Mucosa of descending colon (tissue), 3 donors: ENCODE data around the gene TSPYL6. TPM values are rescaled to one million over a fixed set of nuclear protein-coding genes. Genes with fewer than 3 reads are reported as not detected.
"Not testable (repeated sequence)": the region's sequence is repeated elsewhere in the genome, so short reads cannot be mapped to it uniquely, and the experiment has no call there.

Source experiments
- ATAC-seq: fragments of 200-7000 bp; cut with Tn5 transposase; one replicate; pipeline ENCODE4 v1.9.1; 2020; ENCODE audit warnings: mild to moderate bottlenecking, moderate library complexity
- DNase-seq, 3 donors: peaks; one replicate each; pipeline ENCODE4 v3.0.0-alpha.2; 2020
- H3K36me3 ChIP-seq: fragments of 200-600 bp; one replicate; pipeline ENCODE4 v1.8.0; 2021; ENCODE audit warnings: low read depth, mild to moderate bottlenecking
- H3K4me1 ChIP-seq: fragments of 200-600 bp; one replicate; pipeline ENCODE4 v1.8.0; 2021; ENCODE audit warnings: low read depth, mild to moderate bottlenecking
- H3K4me3 ChIP-seq: fragments of 200-600 bp; one replicate; pipeline ENCODE4 v1.8.0; 2021; ENCODE audit warnings: mild to moderate bottlenecking
- H3K9me3 ChIP-seq: fragments of 200-600 bp; one replicate; pipeline ENCODE4 v1.8.0; 2021; ENCODE audit warnings: mild to moderate bottlenecking
- intact Hi-C, 2 donors: fragments of 100-400 bp; cut with DNase I in 1 of 2; cut with micrococcal nuclease in 1 of 2; formaldehyde crosslinking; loops; one replicate each; pipeline versions ENCODE4 v1.11.0 to v1.11.1; 2022; cut with DNase I, micrococcal nuclease
- total RNA-seq, 3 donors: library from RNA; stranded (reverse); fragmentation: NEBNext Ultra II Directional in 2 of 3; extraction: Animal tissue kit (Norgen Biotek cat#: 25700) in 2 of 3; gene quantifications; one replicate each; pipeline versions ENCODE4 v1.2.1 to v1.2.4, GENCODE V29; 2021 to 2023
- TF ChIP-seq, protein P1 (sequence below): fragments of 200-600 bp; IDR thresholded peaks from one replicate; pipeline ENCODE4 v1.8.0; 2022; ENCODE audit warnings: antibody characterized with exemption, mild to moderate bottlenecking
- donor health status: DM: no; HTN: no; CAD: no; lungs with moderate emphysema.
- donor health status: DM: no; HTN: no; CAD: no.
- donor health status: DM: no; HTN: yes; CAD: no.

Gene TSPYL6
- total RNA-seq, 3 donors from 2014 or later = not detected

DNA sequence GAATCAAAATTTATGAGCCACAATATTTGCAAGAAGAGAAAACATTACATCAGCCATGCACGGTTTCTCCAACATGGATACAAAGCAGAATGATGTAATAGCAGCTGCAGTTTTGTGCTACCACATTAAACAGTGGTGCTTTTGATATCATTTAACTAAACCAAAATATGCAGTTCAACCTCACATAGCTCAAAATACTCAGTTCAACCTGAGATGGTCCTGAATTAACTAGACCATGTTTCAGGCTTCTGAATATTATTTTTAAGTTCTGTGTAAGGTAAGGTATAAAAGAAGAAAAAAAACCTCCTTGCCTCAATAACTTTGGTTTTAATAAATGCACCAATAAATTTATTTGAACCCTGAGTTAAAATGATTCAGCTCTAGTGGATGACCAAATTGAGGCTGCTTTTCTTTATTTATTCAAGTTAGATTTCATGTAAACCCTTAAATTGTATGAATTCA is 18.8 kb upstream of the TSPYL6 start:
- H3K4me3 ChIP-seq = no peak overlapping the region
- H3K4me1 ChIP-seq = no peaks in the 10 kb centered on the region
- ATAC-seq (no peak), DNase-seq (no peak)
- TF ChIP-seq, protein P1, sequence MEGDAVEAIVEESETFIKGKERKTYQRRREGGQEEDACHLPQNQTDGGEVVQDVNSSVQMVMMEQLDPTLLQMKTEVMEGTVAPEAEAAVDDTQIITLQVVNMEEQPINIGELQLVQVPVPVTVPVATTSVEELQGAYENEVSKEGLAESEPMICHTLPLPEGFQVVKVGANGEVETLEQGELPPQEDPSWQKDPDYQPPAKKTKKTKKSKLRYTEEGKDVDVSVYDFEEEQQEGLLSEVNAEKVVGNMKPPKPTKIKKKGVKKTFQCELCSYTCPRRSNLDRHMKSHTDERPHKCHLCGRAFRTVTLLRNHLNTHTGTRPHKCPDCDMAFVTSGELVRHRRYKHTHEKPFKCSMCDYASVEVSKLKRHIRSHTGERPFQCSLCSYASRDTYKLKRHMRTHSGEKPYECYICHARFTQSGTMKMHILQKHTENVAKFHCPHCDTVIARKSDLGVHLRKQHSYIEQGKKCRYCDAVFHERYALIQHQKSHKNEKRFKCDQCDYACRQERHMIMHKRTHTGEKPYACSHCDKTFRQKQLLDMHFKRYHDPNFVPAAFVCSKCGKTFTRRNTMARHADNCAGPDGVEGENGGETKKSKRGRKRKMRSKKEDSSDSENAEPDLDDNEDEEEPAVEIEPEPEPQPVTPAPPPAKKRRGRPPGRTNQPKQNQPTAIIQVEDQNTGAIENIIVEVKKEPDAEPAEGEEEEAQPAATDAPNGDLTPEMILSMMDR = no peak
- intact Hi-C loops = no loop called here
- no peaks in the 10 kb centered on the region for H3K36me3 ChIP-seq
- H3K9me3 ChIP-seq = no peaks in the 10 kb centered on the region

DNA sequence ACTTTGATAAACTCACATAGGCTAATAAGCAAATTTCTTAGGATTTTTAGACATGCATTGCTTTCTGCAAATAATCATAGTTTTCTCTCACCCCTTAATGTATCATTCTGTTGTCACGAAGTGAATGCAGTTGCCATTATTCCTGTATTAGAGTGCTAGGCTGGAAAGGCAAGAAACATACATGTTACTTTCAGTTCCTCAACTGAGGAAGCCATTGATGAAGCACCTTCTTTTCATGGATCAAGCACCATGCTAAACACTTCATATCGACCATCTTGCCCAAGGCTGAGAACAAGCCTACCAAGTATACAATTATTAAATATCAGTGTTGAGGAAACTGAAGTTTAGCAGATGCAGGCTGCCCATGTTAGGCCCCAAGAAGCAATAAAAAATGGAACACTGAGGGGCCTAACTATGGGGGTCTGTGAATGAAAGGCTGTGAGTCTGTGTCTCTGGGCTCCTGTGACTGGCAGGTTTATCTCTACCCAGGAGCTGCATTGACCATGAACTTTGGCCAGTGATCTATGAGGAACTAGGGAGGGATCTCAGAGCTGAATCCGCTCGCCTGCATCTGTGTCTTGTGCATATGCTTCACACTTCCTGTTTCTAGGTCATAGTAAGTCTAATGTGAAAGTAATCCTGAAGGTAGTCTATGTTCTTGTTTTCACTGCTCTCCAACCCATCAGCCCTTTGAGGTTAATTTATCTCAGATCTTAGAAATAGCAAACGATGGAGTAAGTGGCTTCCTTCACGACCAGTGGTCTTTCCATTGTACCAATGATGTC is 16.0 kb upstream of the TSPYL6 start:
- DNase-seq (no peak), ATAC-seq (peak; percentile 51)
- Histone ChIP-seq H3K4me3 (no peak overlapping the region), H3K9me3 (no peaks in the 10 kb centered on the region), H3K4me1 (no peaks in the 10 kb centered on the region), H3K36me3 (no peaks in the 10 kb centered on the region)
- intact Hi-C loops = no loop called here
- TF ChIP-seq, protein P1 = no peak

DNA sequence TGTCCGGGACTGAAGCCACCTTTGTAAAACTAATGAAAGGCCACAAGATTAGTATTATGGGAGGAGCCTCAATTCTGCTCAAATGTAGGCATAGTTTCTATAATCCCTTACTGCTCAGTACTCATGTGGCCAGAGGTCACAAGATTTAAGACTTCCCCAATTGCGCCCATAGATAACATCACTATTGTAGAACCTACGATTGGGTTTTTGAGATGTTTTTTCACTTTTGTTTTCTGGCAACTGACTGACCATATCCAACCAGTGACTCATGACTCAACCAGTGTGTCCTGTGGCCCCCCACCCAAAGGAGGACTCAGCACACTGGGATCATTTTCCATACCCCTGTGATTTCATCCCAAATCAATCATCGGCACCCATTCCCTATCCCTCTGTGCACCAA is 15.2 kb upstream of the TSPYL6 start:
- no peaks in the 10 kb centered on the region for H3K36me3 ChIP-seq
- intact Hi-C loops = no loop called here
- no peaks in the 10 kb centered on the region for H3K4me1 ChIP-seq
- H3K4me3 ChIP-seq = no peak overlapping the region
- ATAC-seq (no peak), DNase-seq (no peak)
- TF ChIP-seq, protein P1 = no peak
- no peaks in the 10 kb centered on the region for H3K9me3 ChIP-seq

DNA sequence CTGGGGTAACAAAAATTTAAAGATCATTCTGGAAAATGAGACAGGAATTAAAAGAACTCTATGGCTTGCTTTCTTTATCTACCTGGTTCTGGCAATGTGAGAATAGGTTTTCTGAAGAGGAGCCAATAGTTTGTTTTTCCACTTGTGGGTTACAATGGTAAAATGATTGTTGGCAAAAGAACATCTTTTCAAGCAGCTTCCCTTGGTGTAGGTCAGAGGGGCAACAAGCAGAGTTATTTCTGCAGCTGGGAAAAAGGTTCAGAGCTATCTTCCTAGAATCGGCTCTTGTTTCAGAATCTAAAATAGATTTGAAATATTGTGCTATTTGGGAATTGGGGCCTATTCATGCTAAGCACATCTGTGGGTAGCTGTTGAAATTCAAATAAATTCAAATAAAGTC is 11.5 kb upstream of the TSPYL6 start:
- intact Hi-C loops = no loop called here
- TF ChIP-seq, protein P1 = no peak
- no peaks in the 10 kb centered on the region for H3K4me1 ChIP-seq
- no peaks in the 10 kb centered on the region for H3K36me3 ChIP-seq
- DNase-seq (no peak), ATAC-seq (no peak)
- no peaks in the 10 kb centered on the region for H3K9me3 ChIP-seq
- H3K4me3 ChIP-seq = no peak overlapping the region

- intact Hi-C loops = not testable (repeated sequence)
Measured at GRCh38 chr2:54265081-54265480, 9.1 kb upstream of the TSPYL6 start.

DNA sequence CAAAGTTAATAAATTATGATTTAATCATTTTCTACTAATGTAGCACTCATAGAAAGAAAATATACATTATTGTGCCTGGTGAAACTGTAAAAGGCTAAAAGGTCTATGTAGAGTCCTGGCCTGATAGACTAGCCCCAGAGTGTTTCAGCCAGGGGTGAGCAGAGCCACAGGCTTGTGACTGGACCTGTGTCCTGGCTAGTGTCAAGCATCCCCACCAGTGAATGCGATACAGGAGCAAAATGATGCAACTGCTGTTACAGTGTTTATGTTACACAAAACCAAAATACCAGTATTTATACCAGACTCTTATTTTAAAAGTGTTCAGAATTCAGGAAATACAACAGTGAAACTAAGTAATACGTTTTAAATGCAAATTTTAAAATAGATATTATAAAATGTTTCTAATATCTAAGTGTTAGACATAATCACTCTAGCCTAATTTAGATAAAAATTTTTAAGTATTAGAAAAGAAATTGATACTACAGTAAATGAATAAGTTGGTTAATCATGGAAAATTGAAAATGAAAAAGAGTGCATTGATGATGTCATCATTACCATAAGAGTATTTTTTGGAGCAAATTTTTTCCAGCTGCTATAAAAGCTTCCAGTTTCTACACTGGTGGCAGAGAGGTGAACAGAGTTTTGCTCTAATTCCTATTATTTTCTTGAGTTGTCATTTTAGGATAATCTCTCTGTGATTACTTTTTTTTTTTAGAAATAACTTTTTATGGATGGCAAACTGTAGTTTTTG is 6.2 kb upstream of the TSPYL6 start:
- TF ChIP-seq, protein P1 = no peak
- ATAC-seq (no peak), DNase-seq (no peak)
- Histone ChIP-seq H3K36me3 (no peaks in the 10 kb centered on the region), H3K4me3 (no peak overlapping the region), H3K4me1 (peaks cover 3% of the 10 kb centered on the region), H3K9me3 (no peaks in the 10 kb centered on the region)
- intact Hi-C loops = no loop called here

More at GRCh38 chr2:54265081-54265480, 9.1 kb upstream of the TSPYL6 start:
- ATAC-seq, DNase-seq, H3K4me3 ChIP-seq, H3K36me3 ChIP-seq, H3K4me1 ChIP-seq, H3K9me3 ChIP-seq: not testable (repeated sequence)
